ENCODE data around the gene CNDP2. TPM values are rescaled to one million over a fixed set of nuclear protein-coding genes. Genes with fewer than 3 reads are reported as not detected.

Gene CNDP2
- 38.0 and 75.6 TPM in 2 replicates for total RNA-seq (ENCODE audit: low replicate concordance)

- peak; percentile 98 for DNase-seq (ENCODE audit: low read depth)
- no peak for TF ChIP-seq CTCF (IDR thresholded peaks at IDR 0.05; ENCODE audit: insufficient read depth, low read length)
- peak within 1 kb of the TSS; percentile 91 for H3K4me3 ChIP-seq (ENCODE audit: low read depth, low read length)
Observed at GRCh38 chr18:74495581-74496507, at the start of gene CNDP2. TSS of gene CNDP2 (plus strand) at chr18:74496363. CDS start at chr18:74499974, 3,611 bp downstream.

DNA sequence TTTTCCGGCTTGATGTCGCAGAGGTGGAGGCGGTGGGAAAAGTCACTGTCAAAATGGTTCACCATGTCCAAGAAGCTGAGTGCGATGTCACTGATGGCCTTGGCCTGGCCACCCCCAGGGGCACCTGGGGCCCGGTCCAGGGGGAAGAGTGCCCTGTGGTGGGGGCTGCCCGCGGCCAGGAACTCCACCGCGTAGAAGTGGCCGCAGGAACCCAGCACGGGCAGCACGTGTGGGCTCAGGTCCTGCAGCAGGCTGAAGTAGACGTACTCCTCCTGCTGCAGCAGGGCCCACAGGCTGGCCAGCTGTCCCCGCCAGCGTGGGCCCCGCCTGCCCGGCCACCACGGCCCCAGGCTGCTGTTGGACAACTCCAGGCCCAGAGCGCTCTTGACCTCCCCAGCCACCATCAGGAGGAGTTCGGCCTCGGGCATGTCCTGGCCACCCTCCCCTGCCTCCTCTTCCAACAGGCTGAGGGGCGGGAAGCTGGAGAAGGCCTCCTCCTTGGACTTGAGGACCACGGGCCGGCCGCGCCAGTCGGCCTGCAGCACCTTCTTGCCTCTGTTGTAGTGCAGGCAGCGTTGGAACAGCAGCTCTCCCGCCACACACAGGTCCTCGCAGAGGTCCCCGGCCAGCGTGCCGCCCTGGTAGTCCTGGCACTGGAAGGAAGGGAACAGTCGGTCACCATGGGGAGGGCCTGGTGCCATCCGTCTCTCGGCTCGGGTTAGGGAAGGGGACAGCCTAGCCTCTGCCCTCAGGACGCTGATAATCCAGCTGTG lies 49.3 kb upstream of the CNDP2 start:
- TF ChIP-seq CTCF (IDR thresholded peaks at IDR 0.05; ENCODE audit: insufficient read depth, low read length): no peak
- H3K4me3 ChIP-seq (ENCODE audit: low read depth, low read length): no peak overlapping the region
- DNase-seq (ENCODE audit: low read depth): no peak

GRCh38 chr18:74447404-74448152 lies 48.6 kb upstream of the CNDP2 start:
- H3K4me3 ChIP-seq (ENCODE audit: low read depth, low read length): no peak overlapping the region
- DNase-seq (ENCODE audit: low read depth): no peak
- no peak for TF ChIP-seq CTCF (IDR thresholded peaks at IDR 0.05; ENCODE audit: insufficient read depth, low read length)

GRCh38 chr18:74450626-74451025 lies 45.5 kb upstream of the CNDP2 start:
- no peak for TF ChIP-seq CTCF (IDR thresholded peaks at IDR 0.05; ENCODE audit: insufficient read depth, low read length)
- no peak overlapping the region for H3K4me3 ChIP-seq (ENCODE audit: low read depth, low read length)
- no peak for DNase-seq (ENCODE audit: low read depth)

DNA sequence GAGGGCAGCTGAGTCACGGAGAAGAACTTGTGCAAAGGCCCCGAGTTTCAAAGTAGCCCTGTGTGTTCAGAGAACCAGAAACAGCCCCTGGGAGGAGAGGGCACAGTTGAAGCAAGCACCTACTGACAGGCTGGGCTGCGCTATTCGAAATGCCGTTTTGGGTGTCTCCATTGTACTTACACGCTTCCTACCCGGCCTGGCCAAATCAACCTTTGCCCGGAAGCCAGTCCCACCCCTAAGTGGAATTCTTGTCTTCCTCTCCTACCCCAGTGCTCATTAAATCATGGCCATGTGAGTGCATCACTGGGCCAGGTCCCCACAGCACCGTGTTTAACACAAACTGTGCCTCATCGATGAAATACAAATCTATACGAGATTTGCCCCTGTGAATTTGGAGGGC lies 45.0 kb upstream of the CNDP2 start:
- no peak for DNase-seq (ENCODE audit: low read depth)
- TF ChIP-seq CTCF (IDR thresholded peaks at IDR 0.05; ENCODE audit: insufficient read depth, low read length): no peak

GRCh38 chr18:74453016-74453566 lies 43.1 kb upstream of the CNDP2 start:
- peak; percentile 17 for DNase-seq (ENCODE audit: low read depth)
- H3K4me3 ChIP-seq (ENCODE audit: low read depth, low read length): no peak overlapping the region
- no peak for TF ChIP-seq CTCF (IDR thresholded peaks at IDR 0.05; ENCODE audit: insufficient read depth, low read length)

More for the DNA sequence above, 45.0 kb upstream of the CNDP2 start:
- no peak overlapping the region for H3K4me3 ChIP-seq (ENCODE audit: low read depth, low read length)
